Spleen (tissue), 11 donors: Measurements from ENCODE around the gene SYNJ2. TPM values are rescaled to one million over a fixed set of nuclear protein-coding genes. Genes with fewer than 3 reads are reported as not detected.

Source experiments
- DNase-seq: peaks from one replicate; pipeline ENCODE4 v3.0.0-alpha.2; 2020
- H3K27ac ChIP-seq, 8 donors: fragments of 200-600 bp; sonication (generic) in 7 of 8; 1 replicate in 4 of 8; 2 replicates in 4 of 8; pipeline versions ENCODE4 v1.5.0 to v1.8.0; 2016 to 2021; ENCODE audit warnings: inconsistent platforms in 4 of 8, mild to moderate bottlenecking in 4 of 8, moderate library complexity in 1 of 8
- H3K27me3 ChIP-seq, 7 donors: fragments of 200-600 bp; sonication (generic) in 6 of 7; replicated peaks in 1 of 7; 1 replicate in 4 of 7; 2 replicates in 3 of 7; pipeline versions ENCODE4 v1.5.0 to v1.8.0; 2016 to 2021; ENCODE audit warnings: inconsistent platforms in 3 of 7, mild to moderate bottlenecking in 1 of 7
- H3K36me3 ChIP-seq, 6 donors: fragments of 200-600 bp; sonication (generic) in 5 of 6; 1 replicate in 4 of 6; 2 replicates in 2 of 6; pipeline versions ENCODE4 v1.5.0 to v1.8.0; 2016 to 2021; ENCODE audit warnings: inconsistent platforms in 2 of 6
- H3K4me1 ChIP-seq, 6 donors: fragments of 200-600 bp; sonication (generic) in 5 of 6; 1 replicate in 3 of 6; 2 replicates in 3 of 6; pipeline versions ENCODE4 v1.5.0 to v1.8.0; 2016 to 2021; ENCODE audit warnings: inconsistent platforms in 3 of 6
- H3K4me3 ChIP-seq, 8 donors: fragments of 200-600 bp; sonication (generic) in 7 of 8; 1 replicate in 4 of 8; 2 replicates in 4 of 8; pipeline versions ENCODE4 v1.5.0 to v1.8.0; 2016 to 2021; ENCODE audit warnings: inconsistent platforms in 4 of 8, mild to moderate bottlenecking in 4 of 8, moderate library complexity in 2 of 8
- H3K9me3 ChIP-seq, 8 donors: fragments of 200-600 bp; sonication (generic) in 7 of 8; 1 replicate in 4 of 8; 2 replicates in 4 of 8; pipeline versions ENCODE4 v1.5.0 to v1.8.0; 2016 to 2021; ENCODE audit warnings: inconsistent platforms in 4 of 8
- CTCF ChIP-seq, 11 experiments: fragments of 200-600 bp in 7 of 11; fragments of 450-650 bp in 4 of 11; sonication (generic) in 4 of 11; IDR thresholded peaks in 8 of 11; conservative IDR thresholded peaks in 3 of 11; 1 replicate in 7 of 11; 2 replicates in 4 of 11; pipeline versions ENCODE4 v1.4.0 to v1.8.0; 2016 to 2021; ENCODE audit warnings: antibody characterized with exemption in 11 of 11, inconsistent platforms in 4 of 11, mild to moderate bottlenecking in 1 of 11
- POLR2A ChIP-seq, 3 donors: fragments of 450-650 bp; IDR thresholded peaks; one replicate each; pipeline ENCODE4 v1.5.1; 2017; ENCODE audit warnings: antibody characterized with exemption in 3 of 3, mild to moderate bottlenecking in 1 of 3
- POLR2AphosphoS5 ChIP-seq, 3 donors: sonication (generic); formaldehyde crosslinking; IDR thresholded peaks; one replicate each; pipeline ENCODE4 v1.5.1; 2017; ENCODE audit warnings: antibody characterized with exemption in 3 of 3
- WGBS, 5 donors: extraction: QIAGEN DNeasy Blood & Tissue Kit in 3 of 5; methylation state at CpG; one replicate each; pipeline versions ENCODE4 v1.1.5 to v1.1.7; 2013 to 2018; 5-methylcytosine and 5-hydroxymethylcytosine counted together
- intact Hi-C: fragments of 100-400 bp; cut with DNase I; formaldehyde crosslinking; loops from one replicate; pipeline ENCODE4 v1.15.0; 2023; ENCODE audit warnings: low total_unique reads
- polyA plus RNA-seq, 3 donors: library from polyadenylated mRNA; stranded (reverse); fragments of 200-250 nt; gene quantifications; one replicate each; pipeline ENCODE4 v1.2.1, GENCODE V29; 2013
- total RNA-seq, 7 donors: library from RNA; depleted of rRNA in 3 of 7; stranded (reverse); fragments of >200 nt in 3 of 7; fragmentation: NEBNext Ultra II Directional in 4 of 7; extraction: Animal tissue kit (Norgen Biotek cat#: 25700) in 4 of 7; gene quantifications; one replicate each; pipeline versions ENCODE4 v1.1.0 to v1.2.1, GENCODE V29; 2016 to 2021
- donor health status: healthy with polysubstance abuse.
- donor health status: DM: no; HTN: no; CAD: no; lungs with moderate emphysema.
- donor health status: DM: no; HTN: no; CAD: no.
- donor health status: Bipolar disorder and iron deficiency.
- donor health status: healthy.
- donor health status: DM: no; HTN: no; CAD: no.
- donor health status: DM: yes; HTN: yes; CAD: no.

The SYNJ2 gene
- total and polyA plus RNA-seq, 10 donors = 2.4 to 34.0 (median 9.2) TPM

- no peaks in the 10 kb centered on the region for H3K27me3 ChIP-seq
- H3K27ac ChIP-seq = peak overlapping the region in 7 of 8 donors; percentile 23 to 66 (median 45)
- no peaks in the 10 kb centered on the region for H3K9me3 ChIP-seq
- peak overlapping the region in 1 of 8 donors; percentile 40 for H3K4me3 ChIP-seq
- TF ChIP-seq POLR2AphosphoS5 (IDR thresholded peaks at IDR 0.05) (peak in 2 of 3 donors; percentile 25 to 37), POLR2A (IDR thresholded peaks at IDR 0.05) (no peak)
- peaks cover 11 to 67% (median 28%) of the 10 kb centered on the region in 6 donors for H3K4me1 ChIP-seq
- WGBS, 5 donors = 11 to 23% (median 14%) methylated on average over 13 of the region's 13 CpGs
- intact Hi-C loops = no loop called here
- H3K36me3 ChIP-seq = no peaks in the 10 kb centered on the region
- DNase-seq = peak; percentile 77
Observed at GRCh38 chr6:158009114-158009891, 27.6 kb downstream of the SYNJ2 start.

DNA sequence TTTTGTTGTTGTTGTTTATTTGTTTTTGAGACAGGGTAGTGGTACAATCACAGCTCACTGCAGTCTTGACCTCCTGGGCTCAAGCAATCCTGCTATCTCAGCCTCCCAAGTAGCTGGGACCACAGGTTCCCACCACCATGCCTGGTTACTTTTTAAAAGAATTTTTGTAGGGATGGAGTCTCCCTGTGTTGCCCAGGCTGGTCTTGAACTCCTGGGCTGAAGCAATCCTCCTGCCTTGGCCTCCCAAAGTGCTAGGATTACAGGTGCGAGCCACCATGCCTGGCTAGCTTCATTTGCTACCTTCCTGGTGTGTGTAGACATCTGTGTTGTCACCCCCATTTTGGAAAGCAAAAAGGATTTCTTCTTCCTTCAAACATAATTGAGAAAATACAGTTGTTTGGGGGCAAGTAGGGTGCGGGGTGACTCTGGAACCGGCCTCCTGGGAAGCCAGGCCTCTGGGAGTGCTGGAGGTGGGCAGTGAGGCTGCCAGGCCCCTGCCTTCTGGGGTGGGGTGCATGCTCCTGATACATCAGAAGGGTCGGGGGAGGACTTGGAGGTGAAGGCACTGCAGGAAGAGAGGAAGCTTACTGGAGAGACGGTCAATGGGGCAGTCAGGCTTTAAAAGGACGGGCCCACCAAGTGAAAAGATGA lies 28.4 kb downstream of the SYNJ2 start:
- Histone ChIP-seq H3K36me3 (no peaks in the 10 kb centered on the region), H3K4me3 (peak overlapping the region in 1 of 8 donors; percentile 40), H3K9me3 (no peaks in the 10 kb centered on the region), H3K4me1 (peaks cover 10 to 67% (median 24%) of the 10 kb centered on the region in 6 donors), H3K27me3 (no peaks in the 10 kb centered on the region), H3K27ac (peak overlapping the region in 4 of 8 donors; percentile 43 to 66 (median 57))
- DNase-seq = peak; percentile 41
- WGBS, 5 donors = 92 to 99% (median 97%) methylated on average over 6 of the region's 6 CpGs
- intact Hi-C loops = no loop called here
- TF ChIP-seq CTCF (IDR thresholded peaks at IDR 0.05 in 8 of 11, conservative IDR thresholded peaks at IDR 0.05 in 3 of 11) (no peak), POLR2A (IDR thresholded peaks at IDR 0.05) (no peak), POLR2AphosphoS5 (IDR thresholded peaks at IDR 0.05) (no peak)

- WGBS, 5 donors = 91 to 95% (median 93%) methylated on average over 19 of the region's 19 CpGs
- DNase-seq = peak; percentile 21
- H3K36me3 ChIP-seq = no peaks in the 10 kb centered on the region
- H3K27me3 ChIP-seq = no peaks in the 10 kb centered on the region
- peaks cover 10 to 64% (median 24%) of the 10 kb centered on the region in 6 donors for H3K4me1 ChIP-seq
- intact Hi-C loops = no loop called here
- H3K27ac ChIP-seq = peak overlapping the region in 2 of 8 donors; percentile 25 to 66
- H3K9me3 ChIP-seq = no peaks in the 10 kb centered on the region
- TF ChIP-seq POLR2AphosphoS5 (IDR thresholded peaks at IDR 0.05) (no peak), POLR2A (IDR thresholded peaks at IDR 0.05) (no peak), CTCF (IDR thresholded peaks at IDR 0.05 in 8 of 11, conservative IDR thresholded peaks at IDR 0.05 in 3 of 11) (no peak)
- H3K4me3 ChIP-seq = no peak overlapping the region
Observed at GRCh38 chr6:158010591-158011477, 29.2 kb downstream of the SYNJ2 start.

GRCh38 chr6:158011478-158011920 lies 29.8 kb downstream of the SYNJ2 start:
- H3K4me1 ChIP-seq = peaks cover 10 to 58% (median 24%) of the 10 kb centered on the region in 6 donors
- peak; percentile 5 for DNase-seq
- no peaks in the 10 kb centered on the region for H3K36me3 ChIP-seq
- WGBS, 5 donors = 69 to 72% (median 71%) methylated on average over 6 of the region's 6 CpGs
- no peaks in the 10 kb centered on the region for H3K9me3 ChIP-seq
- no peak overlapping the region for H3K4me3 ChIP-seq
- intact Hi-C loops = no loop called here
- H3K27ac ChIP-seq = peak overlapping the region in 1 of 8 donors; percentile 25
- TF ChIP-seq POLR2AphosphoS5 (IDR thresholded peaks at IDR 0.05) (no peak), POLR2A (IDR thresholded peaks at IDR 0.05) (no peak), CTCF (IDR thresholded peaks at IDR 0.05 in 8 of 11, conservative IDR thresholded peaks at IDR 0.05 in 3 of 11) (no peak)
- H3K27me3 ChIP-seq = no peaks in the 10 kb centered on the region
